Upper lobe of right lung (tissue), 1 donor: ENCODE data around the gene WDR64. TPM values are rescaled to one million over a fixed set of nuclear protein-coding genes. Genes with fewer than 3 reads are reported as not detected.
"Not testable (repeated sequence)": the region's sequence is repeated elsewhere in the genome, so short reads cannot be mapped to it uniquely, and the experiment has no call there.

Source experiments
- ATAC-seq: fragments of 200-7000 bp; cut with Tn5 transposase; one replicate; pipeline ENCODE4 v1.9.1; 2020; ENCODE audit warnings: mild to moderate bottlenecking, moderate library complexity
- DNase-seq: peaks from one replicate; pipeline ENCODE4 v3.0.0-alpha.2; 2020
- H3K27ac ChIP-seq: fragments of 200-600 bp; one replicate; pipeline ENCODE4 v1.8.0; 2022
- H3K27me3 ChIP-seq: fragments of 200-600 bp; one replicate; pipeline ENCODE4 v1.8.0; 2022; ENCODE audit warnings: mild to moderate bottlenecking
- H3K36me3 ChIP-seq: fragments of 200-600 bp; one replicate; pipeline ENCODE4 v1.8.0; 2022
- H3K4me1 ChIP-seq: fragments of 200-600 bp; one replicate; pipeline ENCODE4 v1.8.0; 2022
- H3K4me3 ChIP-seq: fragments of 200-600 bp; one replicate; pipeline ENCODE4 v1.8.0; 2022; ENCODE audit warnings: mild to moderate bottlenecking
- H3K9me3 ChIP-seq: fragments of 200-600 bp; one replicate; pipeline ENCODE4 v1.8.0; 2022
- intact Hi-C: fragments of 100-400 bp; cut with DNase I; formaldehyde crosslinking; loops from one replicate; pipeline ENCODE4 v1.11.0; 2022
- total RNA-seq: library from RNA; stranded (reverse); fragmentation: NEBNext Ultra II Directional; extraction: Animal tissue kit (Norgen Biotek cat#: 25700); gene quantifications from one replicate; pipeline ENCODE4 v1.2.1, GENCODE V29; 2021
- TF ChIP-seq, protein P1 (sequence below): fragments of 200-600 bp; IDR thresholded peaks from one replicate; pipeline ENCODE4 v1.8.0; 2022; ENCODE audit warnings: antibody characterized with exemption
- donor health status: DM: no; HTN: yes; CAD: no; lungs with severe emphysema.

Gene WDR64
- total RNA-seq, 1 donor from 2014 or later: not detected

DNA sequence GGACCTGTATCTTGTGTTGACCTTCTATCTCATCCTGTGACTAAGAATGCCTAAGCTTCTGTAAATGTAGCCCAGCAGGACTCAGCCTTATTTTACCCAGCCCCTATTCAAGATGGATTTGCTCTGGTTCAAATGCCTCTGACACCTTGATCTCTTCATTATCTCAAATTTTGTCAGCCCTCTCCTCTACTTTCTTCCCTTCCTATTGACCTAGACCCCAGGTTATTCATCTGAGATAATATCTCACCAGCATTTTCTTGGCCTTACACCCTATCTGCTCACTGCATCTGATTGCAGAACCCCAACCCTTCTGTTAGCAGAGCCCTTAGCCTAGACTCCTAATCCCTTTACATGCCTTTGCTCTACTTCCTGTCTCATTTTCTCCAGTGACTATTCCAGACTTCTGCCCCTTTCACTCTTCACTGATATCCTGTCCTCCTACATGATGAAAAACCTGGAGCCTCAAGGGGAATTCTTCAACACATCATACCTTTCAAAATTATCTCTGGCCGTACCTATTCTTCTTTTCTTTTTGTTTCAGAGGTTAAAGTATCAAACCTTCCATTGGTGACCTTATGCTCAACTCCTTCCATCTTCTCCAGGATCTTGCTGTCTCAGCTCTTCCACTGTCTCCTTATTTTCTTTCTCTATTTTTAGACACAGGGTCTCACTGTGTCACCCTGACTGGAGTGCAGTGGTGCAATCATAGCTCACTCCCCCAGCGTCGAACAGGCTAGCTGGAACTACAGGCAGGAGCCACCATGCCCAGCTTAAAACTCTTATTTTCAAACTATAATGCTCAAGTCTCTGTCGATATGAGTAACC lies 44.9 kb downstream of the WDR64 start:
- DNase-seq: no peak
- H3K27me3 ChIP-seq: no peaks in the 10 kb centered on the region
- H3K27ac ChIP-seq: no peak overlapping the region
- no peaks in the 10 kb centered on the region for H3K9me3 ChIP-seq
- no peaks in the 10 kb centered on the region for H3K36me3 ChIP-seq
- no peak overlapping the region for H3K4me3 ChIP-seq
- TF ChIP-seq, protein P1, sequence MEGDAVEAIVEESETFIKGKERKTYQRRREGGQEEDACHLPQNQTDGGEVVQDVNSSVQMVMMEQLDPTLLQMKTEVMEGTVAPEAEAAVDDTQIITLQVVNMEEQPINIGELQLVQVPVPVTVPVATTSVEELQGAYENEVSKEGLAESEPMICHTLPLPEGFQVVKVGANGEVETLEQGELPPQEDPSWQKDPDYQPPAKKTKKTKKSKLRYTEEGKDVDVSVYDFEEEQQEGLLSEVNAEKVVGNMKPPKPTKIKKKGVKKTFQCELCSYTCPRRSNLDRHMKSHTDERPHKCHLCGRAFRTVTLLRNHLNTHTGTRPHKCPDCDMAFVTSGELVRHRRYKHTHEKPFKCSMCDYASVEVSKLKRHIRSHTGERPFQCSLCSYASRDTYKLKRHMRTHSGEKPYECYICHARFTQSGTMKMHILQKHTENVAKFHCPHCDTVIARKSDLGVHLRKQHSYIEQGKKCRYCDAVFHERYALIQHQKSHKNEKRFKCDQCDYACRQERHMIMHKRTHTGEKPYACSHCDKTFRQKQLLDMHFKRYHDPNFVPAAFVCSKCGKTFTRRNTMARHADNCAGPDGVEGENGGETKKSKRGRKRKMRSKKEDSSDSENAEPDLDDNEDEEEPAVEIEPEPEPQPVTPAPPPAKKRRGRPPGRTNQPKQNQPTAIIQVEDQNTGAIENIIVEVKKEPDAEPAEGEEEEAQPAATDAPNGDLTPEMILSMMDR: no peak
- ATAC-seq: no peak
- no peaks in the 10 kb centered on the region for H3K4me1 ChIP-seq
- intact Hi-C loops: no loop called here

DNA sequence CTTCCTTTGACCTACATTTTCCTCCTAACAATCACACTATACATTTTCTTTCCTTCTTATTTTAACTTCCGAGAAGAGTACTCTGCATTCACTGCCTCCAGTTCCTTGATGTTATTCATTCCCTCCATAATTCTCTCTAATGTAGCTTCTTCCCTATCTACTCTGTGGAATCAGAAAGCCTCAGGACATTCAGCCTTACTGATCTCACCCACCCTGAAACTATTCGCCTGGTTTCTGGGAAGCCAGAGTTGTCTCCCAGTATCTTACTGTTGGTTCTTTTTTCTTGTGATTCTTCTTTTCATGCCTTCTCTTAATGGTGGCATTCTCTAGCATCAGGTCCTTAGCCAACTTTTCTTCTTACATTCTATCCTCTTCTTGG lies 45.5 kb downstream of the WDR64 start:
- Histone ChIP-seq H3K4me1 (no peaks in the 10 kb centered on the region), H3K36me3 (no peaks in the 10 kb centered on the region), H3K27ac (no peak overlapping the region), H3K9me3 (no peaks in the 10 kb centered on the region), H3K4me3 (no peak overlapping the region), H3K27me3 (no peaks in the 10 kb centered on the region)
- DNase-seq: no peak
- no peak for ATAC-seq
- TF ChIP-seq, protein P1: no peak
- intact Hi-C loops: no loop called here

DNA sequence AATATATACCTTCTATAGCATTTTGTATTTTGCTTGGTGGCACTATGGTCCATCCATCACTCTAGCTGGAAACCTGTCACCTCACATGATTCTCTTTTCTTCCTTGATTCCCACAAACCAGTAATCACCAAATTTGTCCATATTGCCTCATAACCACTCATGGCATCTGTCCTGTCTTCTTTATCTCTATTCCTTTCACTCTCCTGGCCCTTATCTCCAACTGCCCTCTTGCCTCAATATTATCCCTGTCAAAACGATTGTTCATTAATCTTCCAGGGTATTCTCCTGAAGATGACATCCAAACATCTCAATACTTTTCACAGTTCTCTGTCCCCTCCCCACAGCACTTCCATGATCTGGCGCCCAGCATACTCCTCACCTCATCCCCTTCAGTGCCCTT lies 46.1 kb downstream of the WDR64 start:
- Histone ChIP-seq H3K9me3 (no peaks in the 10 kb centered on the region), H3K27me3 (no peaks in the 10 kb centered on the region), H3K4me1 (no peaks in the 10 kb centered on the region), H3K36me3 (no peaks in the 10 kb centered on the region), H3K27ac (no peak overlapping the region), H3K4me3 (no peak overlapping the region)
- no peak for DNase-seq
- intact Hi-C loops: no loop called here
- TF ChIP-seq, protein P1: no peak
- ATAC-seq: no peak

DNA sequence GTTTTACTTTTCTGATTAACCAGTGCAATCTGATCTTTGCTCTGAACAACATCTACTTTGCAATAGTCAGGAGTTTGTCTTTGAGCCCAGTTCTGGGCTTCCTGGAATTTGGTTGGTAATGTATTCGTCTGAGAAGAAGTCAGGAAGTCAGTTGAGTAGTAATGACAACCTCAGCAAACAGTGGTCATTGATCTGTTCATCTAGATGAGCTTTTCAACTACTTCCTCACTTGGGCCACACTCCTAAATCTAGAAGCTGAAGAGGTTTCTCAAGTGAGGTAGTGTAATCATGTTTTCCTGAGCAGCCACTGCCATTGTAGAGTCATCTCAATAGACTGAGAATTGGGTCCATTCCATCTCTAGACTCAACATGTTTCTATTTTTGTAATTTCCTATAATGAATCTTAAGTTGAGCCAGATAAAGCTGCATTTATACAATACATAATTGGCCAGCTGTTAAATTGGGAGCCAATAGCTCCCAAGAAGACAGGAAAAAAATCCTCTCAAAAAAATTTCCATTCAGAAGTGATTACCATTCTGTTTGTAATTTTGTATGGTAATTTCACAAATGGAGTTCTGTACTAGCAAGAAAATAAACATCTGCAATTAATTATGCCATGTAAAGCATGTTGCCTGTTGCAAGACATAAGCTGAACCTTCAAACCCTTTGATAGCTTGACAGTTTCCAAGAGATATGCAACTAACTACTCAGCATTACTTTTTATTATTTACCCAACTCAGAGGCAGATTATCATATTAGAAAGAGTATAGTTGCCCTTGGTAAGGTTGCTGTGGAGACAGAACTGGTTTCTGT lies 49.6 kb downstream of the WDR64 start:
- Histone ChIP-seq H3K27me3 (no peaks in the 10 kb centered on the region), H3K4me3 (no peak overlapping the region), H3K4me1 (no peaks in the 10 kb centered on the region), H3K27ac (no peak overlapping the region), H3K36me3 (no peaks in the 10 kb centered on the region), H3K9me3 (no peaks in the 10 kb centered on the region)
- ATAC-seq (no peak), DNase-seq (no peak)
- TF ChIP-seq, protein P1: no peak
- intact Hi-C loops: no loop called here

DNA sequence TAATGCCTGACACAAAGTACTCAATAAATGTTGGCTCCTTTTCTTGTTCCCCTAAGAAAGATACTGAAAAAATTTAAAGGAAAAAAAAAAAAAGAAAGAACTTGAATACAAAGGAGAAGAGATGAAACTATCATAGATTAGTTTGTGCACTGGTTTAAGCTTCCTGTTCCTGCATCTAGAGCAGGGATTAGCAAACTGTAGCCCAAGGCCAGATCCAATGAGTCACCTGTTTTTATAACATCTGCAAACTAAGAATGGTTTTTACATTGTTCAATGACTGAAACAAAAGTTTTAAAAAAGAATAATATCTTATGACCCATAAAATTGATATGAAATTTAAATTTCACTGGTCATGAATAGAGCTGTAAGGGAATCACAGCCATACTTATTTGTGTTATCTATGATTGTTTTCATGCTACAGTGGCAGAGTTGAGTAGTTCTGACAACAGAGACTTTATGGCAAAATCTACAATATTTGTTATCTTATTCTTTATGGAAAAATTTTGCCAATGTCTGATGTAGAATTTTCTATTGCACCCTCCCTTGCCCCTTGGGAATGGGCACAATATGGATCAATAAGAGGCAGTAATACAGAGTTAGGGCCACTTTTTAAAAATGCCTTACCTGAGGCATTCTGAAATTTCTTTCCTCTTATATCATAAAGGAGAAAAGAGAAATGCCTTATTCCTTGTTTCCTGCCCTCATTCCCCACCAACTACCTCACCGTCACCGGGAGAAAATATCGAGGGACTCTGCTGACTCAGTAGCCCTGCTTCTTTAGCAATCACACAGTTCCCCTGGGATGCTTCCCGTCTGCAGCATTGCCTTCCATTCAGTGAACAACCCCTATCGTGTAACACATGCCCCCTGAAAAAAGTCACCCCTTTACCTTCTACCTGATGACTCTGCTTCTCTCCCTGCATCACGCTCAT lies 50.6 kb downstream of the WDR64 start:
- Histone ChIP-seq H3K27ac (no peak overlapping the region), H3K27me3 (no peaks in the 10 kb centered on the region), H3K4me1 (no peaks in the 10 kb centered on the region), H3K4me3 (no peak overlapping the region), H3K9me3 (no peaks in the 10 kb centered on the region), H3K36me3 (no peaks in the 10 kb centered on the region)
- no peak for DNase-seq
- intact Hi-C loops: no loop called here
- no peak for ATAC-seq
- TF ChIP-seq, protein P1: no peak

DNA sequence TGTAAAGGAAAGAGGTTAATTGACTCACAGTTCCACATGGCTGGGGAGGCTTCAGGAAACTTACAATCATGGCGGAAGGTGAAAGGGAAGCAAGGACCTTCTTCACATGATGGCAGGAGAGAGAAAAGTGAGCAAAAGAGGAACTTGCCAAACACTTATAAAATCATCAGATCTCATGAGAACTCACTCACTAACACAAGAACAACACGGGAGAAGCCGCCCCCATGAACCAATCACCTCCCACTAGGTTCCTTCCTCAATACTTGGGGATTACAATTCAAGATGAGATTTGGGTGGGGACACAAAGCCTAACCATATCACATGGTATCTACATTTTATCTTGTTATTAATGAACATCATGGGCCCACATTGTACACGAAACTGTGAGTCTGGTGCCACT lies 51.7 kb downstream of the WDR64 start:
- H3K9me3 ChIP-seq, H3K4me3 ChIP-seq: not testable (repeated sequence)

More for the DNA sequence above, 51.7 kb downstream of the WDR64 start:
- H3K36me3 ChIP-seq, intact Hi-C loops, ATAC-seq, DNase-seq, H3K27me3 ChIP-seq, H3K4me1 ChIP-seq, H3K27ac ChIP-seq: not testable (repeated sequence)
